Stimulated activated CD4-positive, alpha-beta T cell treated with anti-CD3 and anti-CD28 coated beads, Interleukin-1b, Interleukin-23, amount 100 ng/mL, for 48 hours (primary cell): ENCODE measurements around the gene STARD8.

ENCODE experiments used
- DNase-seq: peaks from one replicate; pipeline ENCODE4 v3.0.0-alpha.2; 2020

The STARD8 gene

GRCh38 chrX:68754406-68754805, 106.9 kb downstream of the STARD8 start:
- DNase-seq, result no peak

GRCh38 chrX:68755616-68756125, 108.2 kb downstream of the STARD8 start:
- DNase-seq, result no peak

- DNase-seq, result no peak
Measured at GRCh38 chrX:68757331-68757730, 109.9 kb downstream of the STARD8 start.

GRCh38 chrX:68757731-68758130, 110.3 kb downstream of the STARD8 start:
- no peak for DNase-seq

- DNase-seq, result no peak
Measured at GRCh38 chrX:68758671-68759070, 111.2 kb downstream of the STARD8 start.

- no peak for DNase-seq
Measured at GRCh38 chrX:68761086-68761485, 113.6 kb downstream of the STARD8 start.

GRCh38 chrX:68762766-68763165, 115.3 kb downstream of the STARD8 start:
- no peak for DNase-seq

- no peak for DNase-seq
Measured at GRCh38 chrX:68763481-68763880, 116.0 kb downstream of the STARD8 start.
